Activated T-helper 1 cell treated with anti-CD3 and anti-CD28 coated beads, Interleukin-12 subunit alpha, Interleukin-12 subunit beta, Interleukin-2, Interleukin-4 antibody, amounts not matched to agents 30 ng/mL and 10 ng/mL and 1 ng/mL, durations not matched to agents 14 hours and 24 hours and 36 hours (primary cell): ENCODE data around the gene NAA38. TPM values are rescaled to one million over a fixed set of nuclear protein-coding genes. Genes with fewer than 3 reads are reported as not detected.

Experiments used
- DNase-seq: peaks from one replicate; pipeline ENCODE4 v3.0.0; 2021; ENCODE audit warnings: low spot score
- H3K27ac Mint-ChIP-seq: one replicate; pipeline ENCODE4 v1.8.0; 2021; ENCODE audit warnings: mild to moderate bottlenecking, mixed read lengths
- H3K27me3 Mint-ChIP-seq: one replicate; pipeline ENCODE4 v1.8.0; 2022; ENCODE audit warnings: mild to moderate bottlenecking, moderate library complexity, mixed read lengths; ENCODE audit not compliant: insufficient read depth
- H3K36me3 Mint-ChIP-seq: one replicate; pipeline ENCODE4 v1.8.0; 2021; ENCODE audit warnings: low read depth, mixed read lengths
- H3K4me1 Mint-ChIP-seq: one replicate; pipeline ENCODE4 v1.8.0; 2021; ENCODE audit warnings: low read depth, mixed read lengths
- H3K4me3 Mint-ChIP-seq: one replicate; pipeline ENCODE4 v1.8.0; 2021; ENCODE audit warnings: mild to moderate bottlenecking, moderate library complexity, mixed read lengths
- H3K9me3 Mint-ChIP-seq: one replicate; pipeline ENCODE4 v1.8.0; 2021; ENCODE audit warnings: mixed read lengths
- intact Hi-C: fragments of 100-400 bp; cut with micrococcal nuclease; formaldehyde crosslinking; loops from one replicate; pipeline ENCODE4 v1.15.1; 2024
- total RNA-seq: library from RNA; stranded (reverse); gene quantifications from 2 replicates; pipeline ENCODE4 v1.2.3, GENCODE V29; 2022

NAA38 gene
- total RNA-seq, 1 donor from 2014 or later = 36.4 TPM

- H3K4me1 Mint-ChIP-seq = peaks cover 31% of the 10 kb centered on the region
- no peaks in the 10 kb centered on the region for H3K9me3 Mint-ChIP-seq
- intact Hi-C loops = no loop called here
- no peak overlapping the region for H3K27ac Mint-ChIP-seq
- DNase-seq = no peak
- no peaks in the 10 kb centered on the region for H3K27me3 Mint-ChIP-seq
- H3K4me3 Mint-ChIP-seq = peak overlapping the region; percentile 89
- H3K36me3 Mint-ChIP-seq = peaks cover 41% of the 10 kb centered on the region
Observed at GRCh38 chr17:7846765-7847661, 10.3 kb downstream of the NAA38 start.

- H3K4me3 Mint-ChIP-seq = peak overlapping the region; percentile 89
- intact Hi-C loops = no loop called here
- H3K27ac Mint-ChIP-seq = no peak overlapping the region
Observed at GRCh38 chr17:7846063-7846735, 11.2 kb downstream of the NAA38 start.

GRCh38 chr17:7845359-7846062, 11.8 kb downstream of the NAA38 start:
- H3K9me3 Mint-ChIP-seq = no peaks in the 10 kb centered on the region
- peak overlapping the region; percentile 59 for H3K27ac Mint-ChIP-seq
- intact Hi-C loops = no loop called here
- peaks cover 35% of the 10 kb centered on the region for H3K4me1 Mint-ChIP-seq
- peaks cover 29% of the 10 kb centered on the region for H3K36me3 Mint-ChIP-seq
- no peak for DNase-seq
- no peaks in the 10 kb centered on the region for H3K27me3 Mint-ChIP-seq
- H3K4me3 Mint-ChIP-seq = peak overlapping the region; percentile 89

More at GRCh38 chr17:7846063-7846735, 11.2 kb downstream of the NAA38 start:
- H3K4me1 Mint-ChIP-seq = peaks cover 33% of the 10 kb centered on the region
- peaks cover 33% of the 10 kb centered on the region for H3K36me3 Mint-ChIP-seq
- DNase-seq = no peak
- H3K9me3 Mint-ChIP-seq = no peaks in the 10 kb centered on the region
- H3K27me3 Mint-ChIP-seq = no peaks in the 10 kb centered on the region

DNA sequence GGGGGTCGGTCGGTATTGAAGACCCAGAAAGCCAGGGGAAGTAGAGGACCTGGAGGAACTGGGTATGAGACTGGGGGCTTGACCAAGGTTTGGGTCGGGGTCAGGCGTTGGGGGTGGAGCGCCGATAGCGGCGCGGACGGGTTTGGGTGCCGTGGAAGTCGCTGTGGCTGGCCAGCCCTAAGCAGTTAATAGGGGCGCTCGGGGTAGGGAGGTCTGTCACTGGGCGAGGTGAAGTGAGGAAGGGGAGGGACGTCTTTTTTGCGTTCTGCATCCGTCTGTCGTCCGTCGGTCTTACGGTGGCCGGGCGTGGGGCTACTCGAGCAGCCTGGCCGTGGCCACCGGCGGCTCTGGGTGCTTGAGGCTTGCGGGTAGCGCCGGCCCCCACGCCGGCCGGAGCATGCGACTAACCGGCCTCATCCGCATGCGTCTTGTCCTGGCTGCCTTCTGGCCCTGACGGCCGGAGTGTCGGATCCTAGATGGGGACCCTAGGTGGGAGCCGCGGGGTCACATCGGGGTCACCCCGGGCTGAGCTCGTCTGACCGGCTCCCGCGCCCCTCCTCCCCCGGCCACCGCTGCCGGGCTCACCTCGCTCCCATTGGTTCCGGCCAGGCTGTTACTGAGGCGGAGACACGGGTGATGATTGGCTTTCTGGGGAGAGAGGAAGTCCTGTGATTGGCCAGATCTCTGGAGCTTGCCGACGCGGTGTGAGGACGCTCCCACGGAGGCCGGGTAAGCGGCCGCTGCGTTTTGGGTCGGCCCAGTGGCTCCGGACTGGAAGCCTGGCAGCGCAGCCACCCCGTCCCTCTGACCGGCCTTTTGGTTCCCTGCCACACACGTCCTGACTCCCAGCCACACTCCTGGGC, 12.8 kb downstream of the NAA38 start:
- no peaks in the 10 kb centered on the region for H3K27me3 Mint-ChIP-seq
- peaks cover 37% of the 10 kb centered on the region for H3K4me1 Mint-ChIP-seq
- H3K36me3 Mint-ChIP-seq = peaks cover 21% of the 10 kb centered on the region
- H3K27ac Mint-ChIP-seq = peak overlapping the region; percentile 96
- DNase-seq = peak; percentile 87
- H3K9me3 Mint-ChIP-seq = no peaks in the 10 kb centered on the region
- peak overlapping the region; percentile 89 for H3K4me3 Mint-ChIP-seq
- intact Hi-C loops = loop anchor here (1.0 to 5.0 kb wide), 7 partner anchors 9 to 537 kb away; partner anchors contain the start of genes EIF5A, HES7, NAA38 and TMEM256

GRCh38 chr17:7843536-7844291, 13.6 kb downstream of the NAA38 start:
- peak overlapping the region; percentile 96 for H3K27ac Mint-ChIP-seq

GRCh38 chr17:7843257-7843535, 14.2 kb downstream of the NAA38 start:
- Mint-ChIP-seq H3K4me3 (peak overlapping the region; percentile 89), H3K9me3 (no peaks in the 10 kb centered on the region), H3K36me3 (peaks cover 18% of the 10 kb centered on the region), H3K27me3 (no peaks in the 10 kb centered on the region), H3K4me1 (peaks cover 50% of the 10 kb centered on the region), H3K27ac (peak overlapping the region; percentile 96)
- intact Hi-C loops = loop anchor here (1.0 to 5.0 kb wide), 11 partner anchors 8 to 536 kb away; partner anchors contain the start of genes CNTROB, EIF5A, HES7 and POLR2A
- no peak for DNase-seq

More at GRCh38 chr17:7843536-7844291, 13.6 kb downstream of the NAA38 start:
- H3K27me3 Mint-ChIP-seq = no peaks in the 10 kb centered on the region
- H3K4me1 Mint-ChIP-seq = peaks cover 45% of the 10 kb centered on the region
- H3K36me3 Mint-ChIP-seq = peaks cover 20% of the 10 kb centered on the region
- peak overlapping the region; percentile 89 for H3K4me3 Mint-ChIP-seq
- intact Hi-C loops = loop anchor here (1.0 to 5.0 kb wide), 14 partner anchors 8 to 536 kb away; partner anchors contain the start of genes CNTROB, EIF5A, HES7 and NAA38
- H3K9me3 Mint-ChIP-seq = no peaks in the 10 kb centered on the region
- DNase-seq = peak; percentile 88

DNA sequence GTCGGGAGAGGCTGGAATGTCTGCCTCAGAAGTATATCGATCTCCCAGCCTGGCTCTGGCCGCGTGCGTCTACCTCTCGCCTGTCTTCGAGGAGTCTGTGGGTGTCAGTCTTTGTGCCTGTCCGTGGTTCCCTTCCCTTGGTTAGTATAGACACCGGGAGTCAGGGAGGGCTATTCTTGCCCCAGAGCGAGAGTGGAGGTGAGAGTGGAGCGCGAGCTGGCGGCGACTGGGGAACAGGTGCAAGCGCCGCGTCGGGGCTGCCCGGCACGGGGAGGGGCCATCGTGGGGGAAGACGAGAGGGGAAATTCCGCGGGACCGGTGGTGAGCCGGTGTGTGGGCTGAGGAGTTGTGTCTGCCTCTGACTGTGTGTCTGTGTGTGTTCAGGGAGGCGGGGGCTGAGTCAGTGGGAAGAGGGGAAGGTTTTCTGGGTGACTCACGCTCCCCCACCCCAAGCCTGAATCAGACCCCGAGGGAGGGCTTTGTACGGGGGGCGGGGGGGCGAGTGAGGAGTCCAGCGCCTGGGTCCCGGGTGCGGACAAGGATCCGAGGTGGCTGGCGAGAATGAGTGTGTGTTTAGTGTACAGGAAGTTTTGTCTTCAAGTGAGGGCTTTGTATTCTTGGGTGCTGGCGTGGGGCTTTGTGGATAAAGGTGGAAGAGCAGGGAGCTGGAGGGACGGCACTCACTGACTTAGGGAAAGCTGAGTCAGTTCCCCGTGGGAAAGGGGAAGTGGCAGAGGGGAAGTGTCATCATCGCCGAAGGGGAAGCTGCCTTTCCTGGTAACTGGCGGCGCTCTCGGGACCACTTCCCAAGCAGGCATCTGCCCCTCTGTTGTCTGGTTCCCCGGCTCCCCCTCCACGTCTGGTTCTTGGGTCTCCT, 14.7 kb downstream of the NAA38 start:
- intact Hi-C loops = loop anchor here (1.0 to 5.0 kb wide), 12 partner anchors 9 to 535 kb away; partner anchors contain the start of genes CNTROB, EIF5A, HES7 and POLR2A
- H3K4me1 Mint-ChIP-seq = peaks cover 53% of the 10 kb centered on the region
- DNase-seq = peak; percentile 94
- peaks cover 17% of the 10 kb centered on the region for H3K36me3 Mint-ChIP-seq
- H3K9me3 Mint-ChIP-seq = no peaks in the 10 kb centered on the region
- H3K27ac Mint-ChIP-seq = peak overlapping the region; percentile 96
- peak overlapping the region; percentile 89 for H3K4me3 Mint-ChIP-seq
- no peaks in the 10 kb centered on the region for H3K27me3 Mint-ChIP-seq

GRCh38 chr17:7841915-7842379, 15.4 kb downstream of the NAA38 start:
- Mint-ChIP-seq H3K27me3 (no peaks in the 10 kb centered on the region), H3K27ac (peak overlapping the region; percentile 96), H3K4me3 (peak overlapping the region; percentile 89), H3K9me3 (no peaks in the 10 kb centered on the region), H3K36me3 (peaks cover 17% of the 10 kb centered on the region), H3K4me1 (peaks cover 60% of the 10 kb centered on the region)
- intact Hi-C loops = loop anchor here (1.0 to 5.0 kb wide), 10 partner anchors 19 to 535 kb away; partner anchors contain the start of genes CNTROB, EIF5A, HES7 and POLR2A
- peak; percentile 82 for DNase-seq

DNA sequence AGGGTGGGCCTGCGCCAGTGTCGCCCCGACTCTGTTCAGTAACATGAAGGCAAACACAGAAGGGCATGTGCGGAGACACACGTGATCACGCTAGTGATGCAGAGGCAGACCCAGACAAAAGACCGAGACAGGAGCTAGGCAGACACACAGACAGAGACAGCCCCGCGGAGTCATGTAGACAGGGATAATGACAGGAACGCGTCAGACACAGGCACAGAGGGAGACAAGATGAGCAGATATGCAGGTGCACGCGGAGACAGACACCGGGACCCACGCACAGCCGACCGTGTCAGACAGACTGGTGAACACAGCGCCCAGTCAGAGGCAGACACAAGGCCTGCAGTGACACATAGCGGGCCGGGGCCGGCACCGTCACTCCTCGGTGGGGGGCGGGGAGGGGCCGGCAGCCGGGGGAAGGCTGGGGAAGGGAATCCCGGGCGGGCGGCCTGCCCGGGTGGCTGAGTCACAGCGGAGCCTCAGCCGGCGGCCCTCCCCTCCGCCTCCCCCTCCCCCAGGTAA, 15.9 kb downstream of the NAA38 start:
- Mint-ChIP-seq H3K36me3 (peaks cover 13% of the 10 kb centered on the region), H3K4me3 (peak overlapping the region; percentile 89), H3K27me3 (no peaks in the 10 kb centered on the region), H3K27ac (peak overlapping the region; percentile 96), H3K4me1 (peaks cover 60% of the 10 kb centered on the region), H3K9me3 (no peaks in the 10 kb centered on the region)
- intact Hi-C loops = loop anchor here (2.0 to 5.0 kb wide), 5 partner anchors 19 to 534 kb away; partner anchors contain the start of genes EIF5A, HES7 and TMEM256
- peak; percentile 71 for DNase-seq

DNA sequence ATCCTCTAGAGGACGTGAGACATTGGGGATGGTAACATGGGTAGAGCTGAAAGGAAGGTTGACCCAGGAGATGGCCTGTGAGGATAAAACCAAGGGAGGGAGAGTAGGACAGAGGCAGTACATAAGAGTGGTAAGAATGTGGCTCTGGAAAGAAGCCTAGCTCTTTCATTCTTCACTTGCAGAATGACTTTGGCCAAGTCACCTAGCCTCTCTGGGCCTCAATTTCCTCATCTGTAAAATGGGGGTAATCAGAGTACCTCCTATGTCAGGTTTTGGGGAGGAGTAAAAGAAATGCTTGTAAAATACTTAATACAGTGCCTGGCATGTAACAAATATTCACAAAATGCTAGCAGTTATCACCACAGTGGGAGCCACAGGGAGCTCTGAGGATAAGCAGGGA, 16.5 kb downstream of the NAA38 start:
- Mint-ChIP-seq H3K27me3 (no peaks in the 10 kb centered on the region), H3K27ac (peak overlapping the region; percentile 93), H3K4me1 (peaks cover 62% of the 10 kb centered on the region), H3K9me3 (no peaks in the 10 kb centered on the region), H3K36me3 (peaks cover 11% of the 10 kb centered on the region), H3K4me3 (peak overlapping the region; percentile 89)
- intact Hi-C loops = loop anchor here (2.0 to 5.0 kb wide), 5 partner anchors 18 to 534 kb away; partner anchors contain the start of genes EIF5A, HES7 and TMEM256
- no peak for DNase-seq
